H1 (cell line): ENCODE measurements around the gene NCF4. TPM values are rescaled to one million over a fixed set of nuclear protein-coding genes. Genes with fewer than 3 reads are reported as not detected.

Experiments
- CTCF ChIA-PET: fragments of 300-600 bp; sonication (Branson Sonifier 250); formaldehyde crosslinking; loops from one replicate; lab custom pipeline; 2021; ENCODE audit not compliant: partially characterized antibody; lab: Charles Lee
- POLR2A ChIA-PET: fragments of 300-600 bp; sonication (Branson Sonifier 250); formaldehyde crosslinking; loops from one replicate; lab custom pipeline; 2021; ENCODE audit warnings: inconsistent platforms; ENCODE audit not compliant: partially characterized antibody; lab: Charles Lee
- DNase-seq, 2 experiments: peaks; one replicate each; pipeline versions ENCODE4 v3.0.0 to v3.0.0-alpha.2; 2010 to 2022; ENCODE audit warnings: low spot score in 2 of 2, low read depth in 1 of 2, mixed read lengths in 1 of 2
- FAIRE-seq: peaks from 2 replicates; lab custom pipeline; 2011; peaks lifted over from hg19 to GRCh38; lab: Jason Lieb, UNC
- H2AFZ ChIP-seq: 2 replicates; pipeline ENCODE4 v1.8.1; 2012; ENCODE audit warnings: low read length, inconsistent platforms
- H2AK5ac ChIP-seq: 2 replicates; pipeline ENCODE4 v1.6.1; 2013; ENCODE audit warnings: low read depth, low read length
- H2BK120ac ChIP-seq: replicated peaks from 2 replicates; pipeline ENCODE3; 2013; ENCODE audit warnings: low read depth, low read length, inconsistent platforms
- H2BK12ac ChIP-seq: 2 replicates; pipeline ENCODE4 v1.6.1; 2013; ENCODE audit warnings: low read depth, low read length
- H2BK15ac ChIP-seq: 2 replicates; pipeline ENCODE4 v1.6.1; 2013; ENCODE audit warnings: low read length
- H2BK20ac ChIP-seq: 2 replicates; pipeline ENCODE4 v1.6.1; 2013; ENCODE audit warnings: low read length
- H2BK5ac ChIP-seq: 2 replicates; pipeline ENCODE4 v1.6.1; 2013; ENCODE audit warnings: low read depth, low read length
- H3K14ac ChIP-seq: 2 replicates; pipeline ENCODE4 v1.6.1; 2013; ENCODE audit warnings: inconsistent platforms; ENCODE audit not compliant: insufficient read length
- H3K18ac ChIP-seq: 2 replicates; pipeline ENCODE4 v1.6.1; 2013; ENCODE audit warnings: low read length; ENCODE audit errors: extremely low read depth
- H3K23ac ChIP-seq: 2 replicates; pipeline ENCODE4 v1.6.1; 2013; ENCODE audit warnings: inconsistent platforms; ENCODE audit not compliant: insufficient read length
- H3K23me2 ChIP-seq: 2 replicates; pipeline ENCODE4 v1.6.1; 2013; ENCODE audit warnings: low read depth, low read length
- H3K27ac ChIP-seq: 2 replicates; pipeline ENCODE4 v1.6.1; 2011; ENCODE audit warnings: low read depth, low read length, inconsistent platforms
- H3K27me3 ChIP-seq, 4 experiments: replicated peaks in 1 of 4; 1 replicate in 1 of 4; 2 replicates in 3 of 4; pipeline versions ENCODE4 v1.6.1 to v1.8.1; 2011 to 2013; ENCODE audit warnings: low read length in 3 of 4, mild to moderate bottlenecking in 3 of 4, inconsistent platforms in 2 of 4, mixed read lengths in 2 of 4, moderate library complexity in 1 of 4; ENCODE audit not compliant: control insufficient read depth in 3 of 4, insufficient read depth in 3 of 4; ENCODE audit errors: extremely low read depth in 1 of 4
- H3K36me3 ChIP-seq, 4 experiments: 2 replicates each; pipeline versions ENCODE4 v1.6.1 to v1.8.1; 2011 to 2013; ENCODE audit warnings: mild to moderate bottlenecking in 4 of 4, low read length in 3 of 4, moderate library complexity in 2 of 4, control low read depth in 1 of 4, inconsistent platforms in 1 of 4; ENCODE audit not compliant: insufficient read depth in 4 of 4, control insufficient read depth in 2 of 4
- H3K4ac ChIP-seq: replicated peaks from 2 replicates; pipeline ENCODE3; 2013; ENCODE audit warnings: low read length, low read depth, mixed read lengths, inconsistent platforms; ENCODE audit not compliant: insufficient read length
- H3K4me1 ChIP-seq, 4 experiments: replicated peaks in 1 of 4; 1 replicate in 1 of 4; 2 replicates in 3 of 4; pipeline versions ENCODE4 v1.6.1 to v1.8.1; 2011 to 2013; ENCODE audit warnings: low read length in 3 of 4, inconsistent platforms in 2 of 4, mixed read lengths in 1 of 4; ENCODE audit not compliant: insufficient read depth in 4 of 4, control insufficient read depth in 3 of 4
- H3K4me2 ChIP-seq, 2 experiments: 2 replicates each; pipeline versions ENCODE4 v1.6.1 to v1.8.1; 2011 to 2013; ENCODE audit warnings: low read depth in 2 of 2, low read length in 2 of 2, control low read depth in 1 of 2, inconsistent platforms in 1 of 2, mild to moderate bottlenecking in 1 of 2; ENCODE audit not compliant: insufficient read depth in 1 of 2
- H3K4me3 ChIP-seq, 4 experiments: fragments of 200-600, 300-600 bp in 1 of 4; sonication (generic), shearing (Covaris generic), sonication (Bioruptor Twin) in 1 of 4; 2 replicates each; pipeline versions ENCODE4 v1.5.1 to v1.8.1; 2011 to 2016; ENCODE audit warnings: low read length in 4 of 4, low read depth in 3 of 4, control low read depth in 2 of 4, inconsistent platforms in 2 of 4, mild to moderate bottlenecking in 2 of 4, mixed read lengths in 1 of 4, moderate library complexity in 1 of 4; ENCODE audit not compliant: insufficient read depth in 2 of 4; ENCODE audit errors: extremely low read depth in 1 of 4
- H3K56ac ChIP-seq: replicated peaks from 2 replicates; pipeline ENCODE3; 2013; ENCODE audit warnings: low read depth, mild to moderate bottlenecking, mixed read lengths, low read length, inconsistent platforms; ENCODE audit not compliant: insufficient read length
- H3K79me1 ChIP-seq: 2 replicates; pipeline ENCODE4 v1.6.1; 2013; ENCODE audit warnings: low read depth, low read length, control low read depth
- H3K79me2 ChIP-seq, 2 experiments: 2 replicates each; pipeline versions ENCODE4 v1.6.1 to v1.8.1; 2012 to 2013; ENCODE audit warnings: low read length in 2 of 2, mild to moderate bottlenecking in 2 of 2, inconsistent platforms in 1 of 2; ENCODE audit not compliant: insufficient read depth in 2 of 2, control insufficient read depth in 1 of 2
- H3K9ac ChIP-seq, 4 experiments: replicated peaks in 1 of 4; 1 replicate in 1 of 4; 2 replicates in 3 of 4; pipeline versions ENCODE4 v1.6.1 to v1.8.1; 2011 to 2013; ENCODE audit warnings: low read depth in 3 of 4, low read length in 3 of 4, control low read depth in 2 of 4, mild to moderate bottlenecking in 2 of 4, moderate library complexity in 2 of 4, inconsistent platforms in 1 of 4; ENCODE audit errors: extremely low read depth in 1 of 4
- H3K9me3 ChIP-seq, 2 experiments: 2 replicates each; pipeline versions ENCODE4 v1.6.1 to v1.8.1; 2012 to 2013; ENCODE audit warnings: mild to moderate bottlenecking in 2 of 2, moderate library complexity in 2 of 2, control low read depth in 1 of 2, inconsistent platforms in 1 of 2, low read depth in 1 of 2, low read length in 1 of 2, mixed read lengths in 1 of 2; ENCODE audit not compliant: insufficient read depth in 2 of 2
- H4K20me1 ChIP-seq, 2 experiments: replicated peaks in 1 of 2; 2 replicates each; pipeline versions ENCODE3 to v1.8.1; 2011 to 2013; ENCODE audit warnings: inconsistent platforms in 2 of 2, low read length in 2 of 2, mild to moderate bottlenecking in 1 of 2; ENCODE audit not compliant: insufficient read depth in 2 of 2, control insufficient read depth in 1 of 2
- H4K5ac ChIP-seq: 2 replicates; pipeline ENCODE4 v1.6.1; 2013; ENCODE audit warnings: low read length, low read depth, mixed read lengths, inconsistent platforms; ENCODE audit not compliant: insufficient read length
- H4K8ac ChIP-seq: 2 replicates; pipeline ENCODE4 v1.8.0; 2013; ENCODE audit warnings: mild to moderate bottlenecking, moderate library complexity, low read length, inconsistent platforms; ENCODE audit not compliant: insufficient read depth; ENCODE audit errors: extremely low read depth
- H4K91ac ChIP-seq: replicated peaks from 2 replicates; pipeline ENCODE3; 2013; ENCODE audit warnings: low read length, mixed read lengths, inconsistent platforms; ENCODE audit not compliant: insufficient read length
- BACH1 ChIP-seq: IDR thresholded peaks from 2 replicates; pipeline ENCODE4 v1.6.1; 2012; ENCODE audit warnings: low read length, improper control_type of control experiment
- BCL11A ChIP-seq, 2 experiments: IDR thresholded peaks; one replicate each; pipeline ENCODE4 v1.6.1; 2011; ENCODE audit warnings: low read depth in 2 of 2, low read length in 2 of 2, mild to moderate bottlenecking in 2 of 2
- BRCA1 ChIP-seq: IDR thresholded peaks from 2 replicates; pipeline ENCODE4 v1.6.1; 2012; ENCODE audit warnings: low read depth, low read length, improper control_type of control experiment
- CHD2 ChIP-seq: IDR thresholded peaks from 2 replicates; pipeline ENCODE4 v1.6.1; 2012; ENCODE audit warnings: low read length, improper control_type of control experiment
- FOSL1 ChIP-seq: IDR thresholded peaks from 2 replicates; pipeline ENCODE4 v1.6.1; 2011; ENCODE audit warnings: mild to moderate bottlenecking, low read depth, low read length, moderate library complexity; ENCODE audit not compliant: insufficient read depth
- GABPA ChIP-seq: IDR thresholded peaks from 2 replicates; pipeline ENCODE4 v1.6.1; 2011; ENCODE audit warnings: mild to moderate bottlenecking, low read length, moderate library complexity, borderline replicate concordance; ENCODE audit not compliant: insufficient read depth
- JUN ChIP-seq: IDR thresholded peaks from 2 replicates; pipeline ENCODE4 v1.6.1; 2011; ENCODE audit warnings: low read depth, mild to moderate bottlenecking, improper control_type of control experiment, low read length
- KDM4A ChIP-seq: IDR thresholded peaks from one replicate; pipeline ENCODE4 v1.7.1; 2012; ENCODE audit warnings: low read depth, mild to moderate bottlenecking, moderate library complexity, low read length, inconsistent platforms; ENCODE audit not compliant: severe bottlenecking
- KDM5A ChIP-seq: fragments of 200-600 bp; IDR thresholded peaks from 2 replicates; pipeline ENCODE4 v1.7.1; 2012; ENCODE audit warnings: mild to moderate bottlenecking, low read length, inconsistent platforms, mixed read lengths
- POLR2A ChIP-seq, 2 experiments: IDR thresholded peaks; 1 replicate in 1 of 2; 2 replicates in 1 of 2; pipeline ENCODE4 v1.6.1; 2011; ENCODE audit warnings: low read depth in 2 of 2, low read length in 2 of 2, mild to moderate bottlenecking in 2 of 2; ENCODE audit errors: control extremely low read depth in 1 of 2
- POLR2AphosphoS5 ChIP-seq: IDR thresholded peaks from 2 replicates; pipeline ENCODE4 v1.6.1; 2011; ENCODE audit warnings: low read depth, low read length
- RAD21 ChIP-seq, 2 experiments: IDR thresholded peaks in 1 of 2; conservative IDR thresholded peaks in 1 of 2; 2 replicates each; pipeline ENCODE4 v1.6.1; 2011; ENCODE audit warnings: low read depth in 2 of 2, low read length in 2 of 2, improper control_type of control experiment in 1 of 2, inconsistent platforms in 1 of 2, mild to moderate bottlenecking in 1 of 2, moderate library complexity in 1 of 2
- RFX5 ChIP-seq: IDR thresholded peaks from 2 replicates; pipeline ENCODE4 v1.6.1; 2011; ENCODE audit warnings: low read depth, low read length, improper control_type of control experiment, borderline replicate concordance
- RNF2 ChIP-seq: fragments of 200-900, 300-1000 bp; sonication (generic); IDR thresholded peaks from 2 replicates; pipeline ENCODE4 v1.7.1; 2016; ENCODE audit warnings: borderline replicate concordance, low read depth, mild to moderate bottlenecking, antibody characterized with exemption, low read length; ENCODE audit not compliant: poor library complexity, severe bottlenecking; ENCODE audit errors: missing control alignments
- TAF7 ChIP-seq: optimal IDR thresholded peaks from 2 replicates; pipeline ENCODE3; 2011; ENCODE audit warnings: low read depth, mild to moderate bottlenecking, inconsistent platforms, low read length, moderate library complexity, borderline replicate concordance
- WGBS, 2 experiments: shearing (Covaris generic) in 1 of 2; methylation state at CpG; one replicate each; pipeline versions ENCODE4 v1.1.6 to v1.1.7; 2013 to 2015; ENCODE audit warnings: low lambda C conversion rate in 2 of 2, mixed read lengths in 2 of 2, inconsistent platforms in 1 of 2, low coverage in 1 of 2, missing lambda C conversion rate in 1 of 2; ENCODE audit not compliant: insufficient replicate concordance in 2 of 2, insufficient coverage in 1 of 2, insufficient read length in 1 of 2; ENCODE audit errors: extremely low coverage in 1 of 2, missing lambda C conversion rate in 1 of 2; 5-methylcytosine and 5-hydroxymethylcytosine counted together
- polyA plus RNA-seq, 7 experiments: library from polyadenylated mRNA; depleted of rRNA in 3 of 7; stranded (reverse) in 5 of 7; unstranded in 2 of 7; fragments of >200 nt in 5 of 7; fragments of 200-250 nt in 2 of 7; gene quantifications; 1 replicate in 5 of 7; 2 replicates in 1 of 7; 4 replicates in 1 of 7; pipeline versions ENCODE4 v1.2.1 to v1.2.3, GENCODE V29; 2011 to 2013; ENCODE audit warnings: missing spikeins in 2 of 7, mixed read lengths in 2 of 7
- total RNA-seq: library from RNA; stranded (reverse); fragmentation: NEBNext Ultra II Directional; extraction: Animal tissue kit (Norgen Biotek cat#: 25700); gene quantifications from 2 replicates; pipeline ENCODE4 v1.2.1, GENCODE V29; 2021

Gene NCF4
- total and polyA plus RNA-seq, 2 of the 8 experiments (the other 6 are each of a cell fraction or from before 2014, with no cell fraction given): 0.20 TPM; not detected in 1

DNA sequence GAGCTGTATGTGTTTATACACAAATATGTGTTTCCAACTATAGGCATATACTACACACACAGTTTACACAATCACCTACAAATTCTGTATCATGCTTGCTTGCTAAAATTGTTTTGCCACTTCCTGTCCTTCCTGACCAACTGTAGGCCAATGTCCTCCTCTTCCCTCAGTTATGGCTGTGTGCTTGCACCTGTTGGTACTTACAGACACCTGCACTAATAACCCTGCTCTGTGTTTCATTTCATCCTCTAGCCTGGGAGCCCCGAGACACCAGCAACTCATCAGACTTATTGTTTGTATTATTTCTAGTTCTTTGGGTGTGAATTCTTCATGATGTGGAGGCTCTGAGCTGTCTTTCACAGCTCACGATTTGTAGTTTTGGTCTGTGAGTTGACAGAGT lies 1.8 kb upstream of the NCF4 start:
- Histone ChIP-seq H2BK12ac (no peak overlapping the region), H3K9ac (no peak overlapping the region), H4K20me1 (peaks cover 0 to 2% of the 10 kb centered on the region in 2 experiments), H3K4me1 (peaks cover 0 to 3% (median under 1%) of the 10 kb centered on the region in 4 experiments; a peak in 2 of 7 replicates), H3K56ac (no peak overlapping the region), H4K5ac (no peak overlapping the region), H2AK5ac (no peak overlapping the region), H2BK120ac (no peak overlapping the region), H3K79me1 (no peaks in the 10 kb centered on the region), H3K79me2 (no peaks in the 10 kb centered on the region), H3K36me3 (no peaks in the 10 kb centered on the region), H3K27me3 (peaks cover 1 to 16% (median 10%) of the 10 kb centered on the region in 4 experiments), H3K4me3 (no peak overlapping the region), H3K14ac (no peak overlapping the region), H3K23me2 (no peaks in the 10 kb centered on the region), H3K4ac (no peak overlapping the region), H2BK20ac (no peak overlapping the region), H3K23ac (no peak overlapping the region), H2BK5ac (no peak overlapping the region), H4K91ac (no peak overlapping the region), H3K27ac (no peak overlapping the region), H3K18ac (no peak overlapping the region), H2BK15ac (no peak overlapping the region), H3K9me3 (no peaks in the 10 kb centered on the region), H4K8ac (no peak overlapping the region), H2AFZ (no peak overlapping the region), H3K4me2 (no peak overlapping the region)
- ChIA-PET POLR2A (no interaction called here), CTCF (interaction anchor here (0.9 to 7.6 kb wide), 12 partner anchors 10 to 318 kb away, joined by 3 to 96 read pairs (median 5); no protein-coding TSS in a partner anchor)
- no peak for FAIRE-seq
- WGBS, 2 experiments: 87% methylated on average over 2 of the region's 2 CpGs; no CpG with 5 or more reads in 1 of the 2 experiments
- DNase-seq: no peak
- TF ChIP-seq POLR2AphosphoS5 (no peak), RNF2 (no peak), BACH1 (no peak), GABPA (no peak), KDM4A (no peak), KDM5A (no peak), RAD21 (IDR thresholded peaks at IDR 0.05 in 1 of 2, conservative IDR thresholded peaks at IDR 0.05 in 1 of 2; ENCODE audit: low read depth in 2 of 2, low read length in 2 of 2) (no peak), BRCA1 (no peak), BCL11A (IDR thresholded peaks at IDR 0.05; ENCODE audit: low read depth in 2 of 2, low read length in 2 of 2) (no peak), POLR2A (IDR thresholded peaks at IDR 0.05; ENCODE audit: control extremely low read depth in 1 of 2, low read depth in 2 of 2, low read length in 2 of 2) (no peak), CHD2 (no peak), RFX5 (no peak), FOSL1 (no peak), TAF7 (no peak), JUN (no peak)
